Measurements from ENCODE around the gene NOS3. TPM values are rescaled to one million over a fixed set of nuclear protein-coding genes. Genes with fewer than 3 reads are reported as not detected.

Gene NOS3
- total and polyA plus RNA-seq, 9 of the 15 experiments (the other 6 are each of a cell fraction or from before 2014, with no cell fraction given) = 1.1 to 121 (median 23.6) TPM

DNA sequence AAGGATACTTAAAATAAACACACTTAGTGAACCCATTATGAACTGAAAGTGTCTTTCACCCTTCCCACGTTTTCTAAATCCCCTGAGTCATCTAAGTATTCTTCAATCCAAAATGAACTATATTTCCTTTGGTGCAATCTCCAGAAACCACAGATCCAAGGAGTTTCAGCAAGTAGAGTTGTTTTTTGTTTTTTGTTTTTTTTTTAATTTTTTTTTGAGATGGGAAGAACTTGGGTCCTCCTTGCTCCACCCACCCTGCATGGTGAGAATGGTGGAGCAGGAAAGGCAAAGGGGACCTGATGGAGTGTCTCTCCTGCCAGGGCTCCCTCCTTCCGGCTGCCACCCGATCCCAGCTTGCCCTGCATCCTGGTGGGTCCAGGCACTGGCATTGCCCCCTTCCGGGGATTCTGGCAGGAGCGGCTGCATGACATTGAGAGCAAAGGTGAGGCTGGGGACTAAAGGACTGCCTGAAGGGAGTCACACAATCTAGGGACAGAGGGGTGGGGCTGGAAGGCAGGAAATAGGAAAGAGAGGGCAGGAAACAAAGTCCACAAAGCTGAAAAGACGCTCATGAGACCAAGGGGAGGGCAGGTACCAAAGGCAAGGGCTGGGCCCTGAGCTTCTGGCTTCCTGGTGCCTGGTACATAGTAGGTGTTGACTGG is 21.3 kb downstream of the NOS3 start (continued):
- TF ChIP-seq CEBPG (CRISPR knock-in tag; IDR thresholded peaks at IDR 0.05) (no peak), CEBPG (tag; conservative IDR thresholded peaks at IDR 0.05 in 1 of 2, IDR thresholded peaks at IDR 0.05 in 1 of 2) (no peak), NFIC (IDR thresholded peaks at IDR 0.05) (0 out of 2 replicates have a peak, but pooled peaks have one; percentile 22), THRAP3 (IDR thresholded peaks at IDR 0.05; ENCODE audit: borderline replicate concordance) (0 out of 2 replicates have a peak, but pooled peaks have one; percentile 27), MAFG (tag; conservative IDR thresholded peaks at IDR 0.05) (peak; percentile 53), RBBP5 (IDR thresholded peaks at IDR 0.05; ENCODE audit: borderline replicate concordance, insufficient read depth, low read length, poor library complexity, severe bottlenecking) (no peak), NFYB (IDR thresholded peaks at IDR 0.05; ENCODE audit: extremely low read depth, insufficient read length) (no peak), POLR2AphosphoS2 (IDR thresholded peaks at IDR 0.05; ENCODE audit: low read length) (0 out of 2 replicates have a peak, but pooled peaks have one; percentile 28), TBL1XR1 (IDR thresholded peaks at IDR 0.05; ENCODE audit: low read length in 2 of 2) (no peak), ZNF778 (CRISPR knock-in tag; IDR thresholded peaks at IDR 0.05) (no peak)
- TF ChIP-seq, protein P1, sequence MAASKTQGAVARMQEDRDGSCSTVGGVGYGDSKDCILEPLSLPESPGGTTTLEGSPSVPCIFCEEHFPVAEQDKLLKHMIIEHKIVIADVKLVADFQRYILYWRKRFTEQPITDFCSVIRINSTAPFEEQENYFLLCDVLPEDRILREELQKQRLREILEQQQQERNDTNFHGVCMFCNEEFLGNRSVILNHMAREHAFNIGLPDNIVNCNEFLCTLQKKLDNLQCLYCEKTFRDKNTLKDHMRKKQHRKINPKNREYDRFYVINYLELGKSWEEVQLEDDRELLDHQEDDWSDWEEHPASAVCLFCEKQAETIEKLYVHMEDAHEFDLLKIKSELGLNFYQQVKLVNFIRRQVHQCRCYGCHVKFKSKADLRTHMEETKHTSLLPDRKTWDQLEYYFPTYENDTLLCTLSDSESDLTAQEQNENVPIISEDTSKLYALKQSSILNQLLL (CRISPR knock-in tag; IDR thresholded peaks at IDR 0.05; ENCODE audit: borderline replicate concordance) = no peak
- TF ChIP-seq, protein P2, sequence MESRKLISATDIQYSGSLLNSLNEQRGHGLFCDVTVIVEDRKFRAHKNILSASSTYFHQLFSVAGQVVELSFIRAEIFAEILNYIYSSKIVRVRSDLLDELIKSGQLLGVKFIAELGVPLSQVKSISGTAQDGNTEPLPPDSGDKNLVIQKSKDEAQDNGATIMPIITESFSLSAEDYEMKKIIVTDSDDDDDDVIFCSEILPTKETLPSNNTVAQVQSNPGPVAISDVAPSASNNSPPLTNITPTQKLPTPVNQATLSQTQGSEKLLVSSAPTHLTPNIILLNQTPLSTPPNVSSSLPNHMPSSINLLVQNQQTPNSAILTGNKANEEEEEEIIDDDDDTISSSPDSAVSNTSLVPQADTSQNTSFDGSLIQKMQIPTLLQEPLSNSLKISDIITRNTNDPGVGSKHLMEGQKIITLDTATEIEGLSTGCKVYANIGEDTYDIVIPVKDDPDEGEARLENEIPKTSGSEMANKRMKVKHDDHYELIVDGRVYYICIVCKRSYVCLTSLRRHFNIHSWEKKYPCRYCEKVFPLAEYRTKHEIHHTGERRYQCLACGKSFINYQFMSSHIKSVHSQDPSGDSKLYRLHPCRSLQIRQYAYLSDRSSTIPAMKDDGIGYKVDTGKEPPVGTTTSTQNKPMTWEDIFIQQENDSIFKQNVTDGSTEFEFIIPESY (CRISPR knock-in tag; IDR thresholded peaks at IDR 0.05) = no peak
- TF ChIP-seq, protein P3, sequence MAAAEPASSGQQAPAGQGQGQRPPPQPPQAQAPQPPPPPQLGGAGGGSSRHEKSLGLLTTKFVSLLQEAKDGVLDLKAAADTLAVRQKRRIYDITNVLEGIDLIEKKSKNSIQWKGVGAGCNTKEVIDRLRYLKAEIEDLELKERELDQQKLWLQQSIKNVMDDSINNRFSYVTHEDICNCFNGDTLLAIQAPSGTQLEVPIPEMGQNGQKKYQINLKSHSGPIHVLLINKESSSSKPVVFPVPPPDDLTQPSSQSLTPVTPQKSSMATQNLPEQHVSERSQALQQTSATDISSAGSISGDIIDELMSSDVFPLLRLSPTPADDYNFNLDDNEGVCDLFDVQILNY (CRISPR knock-in tag; IDR thresholded peaks at IDR 0.05) = no peak
- TF ChIP-seq, protein P4, sequence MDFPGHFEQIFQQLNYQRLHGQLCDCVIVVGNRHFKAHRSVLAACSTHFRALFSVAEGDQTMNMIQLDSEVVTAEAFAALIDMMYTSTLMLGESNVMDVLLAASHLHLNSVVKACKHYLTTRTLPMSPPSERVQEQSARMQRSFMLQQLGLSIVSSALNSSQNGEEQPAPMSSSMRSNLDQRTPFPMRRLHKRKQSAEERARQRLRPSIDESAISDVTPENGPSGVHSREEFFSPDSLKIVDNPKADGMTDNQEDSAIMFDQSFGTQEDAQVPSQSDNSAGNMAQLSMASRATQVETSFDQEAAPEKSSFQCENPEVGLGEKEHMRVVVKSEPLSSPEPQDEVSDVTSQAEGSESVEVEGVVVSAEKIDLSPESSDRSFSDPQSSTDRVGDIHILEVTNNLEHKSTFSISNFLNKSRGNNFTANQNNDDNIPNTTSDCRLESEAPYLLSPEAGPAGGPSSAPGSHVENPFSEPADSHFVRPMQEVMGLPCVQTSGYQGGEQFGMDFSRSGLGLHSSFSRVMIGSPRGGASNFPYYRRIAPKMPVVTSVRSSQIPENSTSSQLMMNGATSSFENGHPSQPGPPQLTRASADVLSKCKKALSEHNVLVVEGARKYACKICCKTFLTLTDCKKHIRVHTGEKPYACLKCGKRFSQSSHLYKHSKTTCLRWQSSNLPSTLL (IDR thresholded peaks at IDR 0.05) = 0 out of 2 replicates have a peak, but pooled peaks have one; percentile 60

All from K562 (cell line).